ENCODE results near the gene ALG2.

Gene ALG2

DNA sequence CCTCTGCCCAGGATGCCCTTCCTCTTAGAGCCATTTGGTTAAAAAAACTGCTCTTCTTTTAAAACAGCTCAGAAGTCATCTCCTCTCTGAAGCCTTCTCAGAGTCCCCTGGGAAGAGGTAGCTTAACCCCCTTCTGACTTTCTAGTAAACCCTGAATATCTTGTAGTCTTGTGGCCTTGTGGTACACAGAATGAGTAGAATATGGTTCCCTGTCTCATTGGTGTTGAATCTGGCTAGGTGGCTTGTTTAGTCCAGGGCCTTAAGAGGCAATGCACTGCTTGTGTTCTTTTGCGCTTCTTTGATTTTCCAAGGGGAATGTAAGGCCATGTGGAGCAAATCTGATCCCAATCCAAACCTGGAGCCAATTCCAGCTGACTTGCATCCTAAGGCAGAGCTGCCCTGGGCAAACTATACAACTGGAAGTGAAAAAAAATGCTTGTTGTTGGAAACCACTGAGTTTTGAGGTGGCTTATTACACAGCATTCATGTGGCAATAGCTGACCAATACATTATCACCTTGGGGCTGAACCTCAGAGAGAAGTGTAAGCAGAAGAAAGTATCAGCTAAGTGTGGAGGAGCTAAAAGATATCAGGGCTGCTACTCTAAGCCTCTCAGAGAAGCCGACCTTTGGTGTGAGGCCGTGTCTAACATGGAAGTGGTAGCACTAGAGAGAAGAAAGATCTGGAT is 31.0 kb downstream of the ALG2 start:
- DNase-seq: no peak

DNA sequence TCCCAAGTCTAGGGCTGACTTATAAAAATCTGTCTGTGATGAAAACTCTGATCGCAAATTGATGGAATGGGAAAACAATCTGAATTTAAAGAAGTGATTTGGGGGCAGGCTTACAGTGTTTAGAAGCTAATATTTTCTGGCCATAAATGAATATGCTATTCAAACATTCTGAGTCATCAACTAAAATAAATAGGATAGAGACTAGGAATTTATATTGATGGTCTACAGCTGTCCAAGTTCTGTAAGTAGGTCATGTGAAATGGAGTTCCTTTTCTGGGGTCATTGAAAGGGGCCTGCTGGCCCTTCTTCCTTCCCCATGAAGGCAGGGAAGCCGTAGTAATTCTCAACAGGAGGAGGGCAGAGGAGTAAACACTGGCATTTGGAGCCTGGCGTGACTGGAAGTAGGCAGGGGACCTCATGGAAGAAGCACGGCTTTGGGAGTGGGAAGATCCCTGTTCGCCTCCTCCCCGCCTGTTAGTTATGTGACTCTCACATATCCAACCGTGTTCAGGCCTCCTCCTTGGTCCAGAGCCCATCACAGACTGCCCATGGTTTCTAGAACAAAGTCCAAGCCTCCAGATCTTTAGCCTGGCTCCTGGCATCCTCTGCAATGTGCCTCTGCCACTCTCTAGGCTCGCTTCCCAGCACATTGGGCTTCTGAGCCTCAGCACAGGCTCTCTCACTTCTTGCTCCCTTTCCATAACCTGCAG is 31.7 kb downstream of the ALG2 start:
- DNase-seq: no peak

DNA sequence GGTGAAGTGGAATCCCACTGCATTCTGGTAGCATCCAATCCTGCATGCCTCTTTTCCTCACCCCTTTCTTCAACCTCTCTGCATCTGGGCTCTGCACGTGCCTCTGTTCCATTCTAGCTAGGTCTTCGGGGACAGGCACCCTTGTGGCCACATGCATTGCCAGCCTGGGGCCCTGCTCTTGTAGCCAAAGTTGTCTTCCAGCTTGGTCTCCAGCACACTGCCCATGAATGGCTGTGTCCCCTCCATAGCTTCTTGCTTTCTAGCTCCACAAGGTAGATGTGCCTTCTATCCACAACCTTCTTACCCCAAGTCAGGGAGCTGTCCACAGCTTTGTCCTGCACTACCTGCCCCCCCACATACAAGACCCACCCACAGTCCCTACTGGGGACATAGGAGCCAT is 32.6 kb downstream of the ALG2 start:
- DNase-seq: no peak

DNA sequence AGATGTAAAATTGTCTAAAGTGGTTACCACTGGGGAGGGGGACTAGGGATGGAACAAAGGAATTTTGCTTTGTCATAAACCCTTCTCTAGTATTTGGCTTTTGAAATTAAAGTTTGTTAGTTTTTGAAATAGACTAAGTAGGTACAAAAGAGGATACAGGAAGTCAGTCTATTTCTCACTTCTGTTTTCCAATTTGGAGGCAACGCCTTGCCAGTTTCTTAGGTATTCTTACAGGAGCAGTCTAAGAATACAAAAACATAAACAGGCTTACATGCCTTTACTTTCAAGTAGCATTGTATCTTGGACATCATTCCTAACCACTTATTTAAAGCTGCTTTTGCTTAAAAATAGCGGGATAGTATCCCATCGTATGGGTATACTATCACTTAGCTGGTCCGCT is 34.4 kb downstream of the ALG2 start:
- no peak for DNase-seq

DNA sequence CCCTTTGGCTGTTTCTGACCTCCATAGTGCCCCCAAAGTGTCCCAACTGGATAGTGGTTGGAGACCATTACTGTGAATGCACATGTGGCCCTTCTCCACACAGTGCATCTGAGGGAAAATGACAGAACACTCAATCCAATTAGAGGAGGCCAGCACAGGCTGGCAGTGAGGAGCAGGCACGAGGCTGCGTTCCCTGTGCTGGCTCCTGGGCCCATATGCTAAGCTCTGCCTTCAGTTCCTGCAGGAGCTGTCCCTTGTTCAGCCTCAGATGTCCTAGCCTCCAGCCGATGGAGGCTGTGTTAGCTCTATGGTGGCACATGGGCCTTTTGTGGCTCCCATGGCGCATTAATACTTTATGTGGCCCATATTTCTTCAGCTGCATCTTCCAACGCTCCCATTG is 35.8 kb downstream of the ALG2 start:
- DNase-seq: no peak

DNA sequence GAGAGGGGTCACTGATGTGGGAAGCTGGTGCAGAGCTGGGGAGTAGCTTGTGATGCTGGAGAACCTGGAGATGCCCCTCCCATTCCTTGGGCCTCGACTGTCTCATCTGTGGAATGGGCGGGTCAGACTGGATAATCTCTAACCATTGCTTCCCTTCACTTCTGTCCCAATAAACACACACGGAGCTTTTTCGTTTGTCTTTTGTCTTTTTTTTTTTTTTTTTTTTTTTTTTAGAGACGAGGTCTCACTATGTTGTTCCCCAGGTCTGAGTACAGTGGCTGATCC is 36.5 kb downstream of the ALG2 start:
- DNase-seq: no peak

DNA sequence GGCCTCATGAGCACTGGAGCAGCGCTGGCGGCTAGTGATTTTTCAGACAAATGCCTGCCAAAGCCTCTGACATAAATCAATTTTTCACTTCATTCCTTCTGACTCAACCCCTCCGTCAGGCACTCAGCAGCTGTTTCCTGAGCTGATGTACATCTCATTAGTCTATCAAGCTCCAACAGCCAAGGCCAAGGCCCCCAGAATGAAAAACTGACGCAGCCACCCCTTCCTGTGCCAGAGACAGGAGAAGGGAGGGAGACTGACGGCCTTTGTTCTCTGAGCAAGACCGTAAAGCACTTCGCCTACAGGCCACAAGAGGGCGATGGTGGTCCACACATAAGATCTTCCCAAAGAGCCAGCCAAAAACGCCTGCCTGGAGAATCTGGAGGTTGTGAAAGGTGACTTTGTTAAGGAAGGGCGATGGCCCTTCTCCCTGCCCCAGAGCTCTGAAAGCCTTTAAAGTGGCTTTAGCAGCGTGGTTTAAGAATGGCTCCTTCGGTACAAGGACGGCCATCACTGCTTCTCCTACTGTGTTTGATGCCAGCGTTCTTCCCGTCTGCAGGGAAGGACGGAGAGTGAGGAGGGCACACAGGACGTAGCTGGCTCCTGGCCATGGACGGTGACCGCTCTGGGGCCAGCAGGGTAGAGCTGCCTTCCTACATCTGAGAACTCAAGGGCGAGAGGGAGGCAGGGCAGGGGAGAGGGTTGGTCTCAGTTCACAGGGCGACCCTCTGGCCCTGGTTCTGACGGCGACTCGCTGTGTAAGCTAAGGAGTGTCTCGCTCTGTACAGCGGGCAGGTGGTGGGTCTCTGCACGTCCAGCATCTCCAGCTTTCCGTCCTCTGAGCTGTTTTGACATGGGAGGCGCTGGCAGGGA is 37.0 kb downstream of the ALG2 start:
- no peak for DNase-seq

DNA sequence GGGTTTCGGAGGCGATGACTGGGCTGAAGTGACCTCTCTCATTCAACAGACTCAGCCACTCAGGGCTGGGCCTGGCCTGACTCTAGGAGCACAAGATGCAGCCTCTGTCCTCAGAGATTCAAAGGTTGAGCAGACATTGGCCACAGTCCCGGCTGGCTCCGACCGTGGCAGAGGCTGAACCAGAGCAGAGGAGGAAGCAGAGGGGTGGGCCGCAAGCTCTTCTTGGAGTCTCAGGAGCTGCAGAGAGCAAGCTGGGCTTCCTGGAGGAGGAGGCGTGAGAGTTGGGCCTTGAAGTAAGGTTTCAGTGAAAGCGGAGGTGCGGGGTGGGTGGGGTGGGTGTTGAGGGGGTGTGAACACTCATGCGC is 37.6 kb downstream of the ALG2 start:
- no peak for DNase-seq

DNA sequence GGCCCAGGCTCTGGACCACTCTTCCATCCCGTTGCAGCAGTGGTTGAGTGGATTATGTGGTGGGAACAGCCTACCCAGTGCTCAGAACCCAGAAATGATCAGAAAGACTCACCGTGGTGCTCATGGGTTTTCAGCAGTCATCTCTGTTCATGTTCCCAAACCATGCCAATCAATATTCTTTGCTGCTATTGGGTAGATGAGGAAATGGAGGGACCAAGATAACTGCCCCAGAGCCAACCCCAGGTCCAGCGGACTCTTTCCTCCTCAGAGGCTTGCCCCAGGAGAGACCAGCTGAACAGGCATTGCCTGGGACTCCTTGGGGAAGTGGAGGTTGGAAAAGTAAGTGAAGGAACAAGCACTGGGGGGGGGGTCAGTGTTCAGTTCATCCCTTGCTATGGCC is 38.1 kb downstream of the ALG2 start:
- no peak for DNase-seq

DNA sequence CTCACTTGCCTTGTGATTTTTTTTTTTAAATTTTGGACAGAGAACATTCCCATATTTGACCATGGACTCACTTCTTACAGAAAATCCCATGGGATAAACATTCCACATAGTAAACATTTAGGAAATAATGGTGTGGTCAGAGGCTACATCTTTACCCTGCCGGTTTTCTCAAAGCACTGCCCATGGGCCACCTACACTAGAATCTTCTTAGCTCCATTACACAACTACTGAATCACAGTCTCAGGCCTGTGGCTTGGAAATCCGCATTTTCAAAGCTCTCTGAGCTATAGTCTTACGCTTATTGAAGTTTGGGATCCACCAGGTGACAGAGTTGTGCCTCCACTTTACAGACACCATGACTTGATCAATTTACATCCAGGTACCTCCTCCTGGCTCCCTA is 39.4 kb downstream of the ALG2 start:
- no peak for DNase-seq

DNA sequence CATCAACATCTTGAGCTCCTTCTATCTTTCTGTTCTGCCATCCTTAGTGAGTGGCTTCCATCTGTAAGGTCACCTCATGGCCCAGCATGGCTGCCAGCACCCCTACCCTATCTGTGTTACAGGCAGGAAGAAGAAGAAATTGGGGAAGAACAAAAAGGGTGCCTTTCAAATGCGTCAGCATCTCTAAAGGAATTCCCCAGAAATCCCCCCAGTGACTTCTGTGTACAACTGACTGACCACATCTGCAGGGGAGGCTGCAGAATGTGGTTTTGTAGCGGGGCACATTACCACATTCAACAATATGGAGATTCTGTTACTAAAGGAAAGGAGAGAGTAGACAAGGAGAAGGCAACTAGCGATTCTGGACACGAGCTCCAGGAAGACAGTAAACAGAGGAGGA is 40.1 kb downstream of the ALG2 start:
- DNase-seq: no peak

DNA sequence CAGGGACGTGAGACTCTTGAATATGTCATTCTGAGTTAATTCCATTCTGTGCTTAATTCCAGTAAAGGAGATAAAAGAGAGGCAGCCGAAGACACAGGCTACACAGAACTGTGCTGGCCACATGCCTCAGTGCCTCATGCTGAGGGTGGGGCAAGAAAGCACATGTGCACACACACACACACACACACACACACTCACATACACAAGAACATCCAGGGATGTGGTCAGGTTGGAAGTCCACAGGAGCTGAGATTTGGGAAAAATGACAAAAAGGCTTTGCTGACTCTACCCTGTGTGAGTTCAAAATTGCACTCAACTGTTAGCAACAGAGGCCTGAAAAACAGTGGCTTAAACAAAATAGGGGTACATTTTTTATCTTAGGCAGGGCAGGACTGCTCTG is 40.5 kb downstream of the ALG2 start:
- no peak for DNase-seq

DNA sequence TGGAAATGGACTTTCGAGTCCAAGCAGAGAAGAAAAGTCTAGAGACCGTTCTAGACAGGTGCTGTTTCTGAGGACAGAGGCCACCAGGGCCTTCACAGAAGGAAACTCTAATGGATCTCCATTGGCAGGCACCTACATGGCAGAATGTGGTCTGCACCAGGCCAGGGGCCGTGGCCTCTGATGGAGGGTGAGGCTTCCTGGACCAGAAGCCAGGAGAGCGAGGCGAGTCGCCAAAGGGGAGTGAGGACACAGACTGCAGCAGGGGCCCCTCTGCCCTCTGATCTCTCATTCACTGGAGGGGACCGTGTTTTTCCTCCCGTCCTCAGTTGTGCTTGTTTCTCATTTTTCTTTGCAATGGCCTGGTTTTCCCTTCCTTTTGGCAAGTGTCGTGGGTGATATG is 41.1 kb downstream of the ALG2 start:
- DNase-seq: no peak

DNA sequence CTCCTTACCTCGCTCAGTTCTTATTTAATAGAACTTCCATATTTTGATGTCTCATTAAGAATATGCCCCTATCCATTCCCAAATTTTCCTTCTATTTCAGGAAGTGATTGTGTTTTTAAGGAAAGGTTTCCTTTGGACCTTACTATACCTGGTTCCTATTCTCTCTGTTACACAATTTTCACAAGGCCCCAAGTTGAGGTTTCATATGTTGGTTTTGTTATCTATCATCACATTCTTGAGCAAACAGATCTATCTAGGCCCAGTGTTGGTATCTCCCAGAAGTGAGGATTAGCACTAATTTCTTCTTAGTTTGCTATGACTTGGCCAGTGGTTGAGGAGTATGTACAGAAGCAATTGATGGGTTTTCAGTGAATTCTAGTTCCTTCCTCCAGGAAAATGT is 41.5 kb downstream of the ALG2 start:
- no peak for DNase-seq

DNA sequence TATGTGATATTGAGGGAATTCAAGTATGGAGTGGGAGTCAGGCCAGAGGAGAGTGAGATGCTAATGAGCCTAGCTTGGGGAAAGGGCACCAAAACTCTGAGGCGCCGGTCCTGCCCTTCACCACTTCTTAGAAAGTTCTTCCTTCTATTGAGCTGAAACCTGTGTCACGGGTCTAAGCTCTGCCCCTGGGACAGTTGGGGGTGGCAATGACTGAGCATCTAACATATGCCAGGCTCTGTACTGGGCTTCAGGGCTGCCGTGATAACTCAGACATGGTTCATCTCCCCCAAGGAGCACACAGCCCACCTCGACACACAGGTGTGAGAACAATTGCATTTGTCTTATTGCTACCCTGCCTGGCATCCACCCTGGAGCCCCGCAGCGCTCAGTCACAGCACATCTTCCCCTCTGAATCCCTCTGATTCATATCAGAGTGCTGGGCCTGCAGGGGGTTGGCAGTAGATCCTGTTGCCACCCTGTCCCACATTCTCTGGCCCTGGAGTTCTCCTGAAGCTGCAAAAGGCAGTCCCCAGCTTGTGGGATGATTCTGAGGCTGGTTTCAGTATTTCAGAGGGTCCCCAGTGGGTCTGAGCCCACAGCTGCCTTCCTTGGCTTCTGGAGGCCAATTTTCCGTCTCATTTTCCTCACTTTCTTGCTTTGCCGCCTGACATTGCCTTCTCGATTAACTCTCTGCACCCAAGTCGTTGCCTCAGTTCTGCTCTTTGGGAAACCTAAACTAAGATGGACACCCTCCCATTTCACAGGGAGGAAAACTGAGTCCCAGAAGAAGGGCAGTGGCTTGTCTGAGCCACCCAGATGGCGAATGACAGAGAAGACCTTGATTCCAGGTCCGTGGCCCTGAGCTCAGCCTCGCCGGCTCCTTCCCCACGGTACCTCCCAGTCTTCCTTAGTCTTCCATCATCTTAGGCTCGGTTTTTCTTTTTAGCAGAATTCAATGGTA is 42.5 kb downstream of the ALG2 start:
- DNase-seq: no peak

DNA sequence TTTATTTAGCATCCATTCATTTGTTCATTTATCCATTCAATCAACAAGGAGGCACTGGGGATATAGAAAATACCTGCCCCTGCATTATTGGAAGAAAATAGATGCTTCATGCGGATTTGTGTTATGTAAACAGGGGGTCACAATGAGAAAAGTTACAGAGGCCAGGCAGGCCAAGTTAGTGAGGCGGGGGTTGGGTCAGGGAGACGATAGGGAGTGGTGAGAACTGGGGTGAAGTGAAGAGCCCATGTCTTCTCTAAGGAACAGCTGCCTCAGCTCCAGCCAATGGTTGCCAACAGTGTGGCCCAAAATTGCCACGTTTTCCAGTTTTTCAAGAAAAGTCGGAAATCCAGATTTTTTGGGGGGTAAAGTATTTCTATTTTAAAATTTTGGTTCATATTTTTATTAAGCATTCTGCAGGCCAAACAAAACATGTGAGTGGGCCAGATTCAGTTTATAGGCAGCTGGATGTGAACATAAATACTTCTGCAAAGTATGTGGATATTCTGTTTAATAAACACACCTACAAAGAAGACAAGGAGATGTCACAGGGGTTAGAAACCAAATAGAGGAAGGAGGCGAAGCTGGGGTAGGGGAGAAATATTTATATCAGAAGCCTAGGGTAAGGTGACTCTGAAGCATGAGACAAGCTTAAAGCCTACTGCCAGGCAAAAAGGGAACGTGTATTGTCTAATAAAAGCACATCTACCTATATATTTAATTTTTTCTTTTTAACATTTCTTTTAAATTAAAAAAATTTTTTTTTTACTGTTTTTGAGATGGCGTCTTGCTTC is 44.0 kb downstream of the ALG2 start:
- no peak for DNase-seq

DNA sequence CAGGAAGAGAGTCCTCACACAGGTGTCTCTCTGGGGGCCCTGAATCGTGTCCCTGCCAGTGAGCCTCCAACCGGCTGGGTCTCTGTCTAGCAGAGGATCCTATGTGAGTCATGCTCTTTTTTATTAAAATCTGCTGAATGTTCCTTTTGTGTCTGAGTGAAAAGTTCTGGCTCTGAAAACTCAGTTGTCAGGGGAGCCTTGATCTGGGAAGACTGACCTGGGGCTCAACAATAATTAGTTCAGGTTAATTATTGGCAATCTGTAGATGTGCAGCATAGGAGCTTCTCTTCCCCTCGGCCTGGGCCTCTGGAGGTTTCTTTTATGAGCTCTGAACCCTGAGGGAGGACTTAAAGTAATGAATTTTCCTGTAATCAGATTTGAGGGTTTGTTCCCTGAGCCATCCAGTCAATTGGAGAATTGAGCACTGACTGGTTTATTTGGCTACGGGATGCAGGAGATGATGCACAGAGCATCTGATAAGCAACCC is 45.2 kb downstream of the ALG2 start:
- no peak for DNase-seq

DNA sequence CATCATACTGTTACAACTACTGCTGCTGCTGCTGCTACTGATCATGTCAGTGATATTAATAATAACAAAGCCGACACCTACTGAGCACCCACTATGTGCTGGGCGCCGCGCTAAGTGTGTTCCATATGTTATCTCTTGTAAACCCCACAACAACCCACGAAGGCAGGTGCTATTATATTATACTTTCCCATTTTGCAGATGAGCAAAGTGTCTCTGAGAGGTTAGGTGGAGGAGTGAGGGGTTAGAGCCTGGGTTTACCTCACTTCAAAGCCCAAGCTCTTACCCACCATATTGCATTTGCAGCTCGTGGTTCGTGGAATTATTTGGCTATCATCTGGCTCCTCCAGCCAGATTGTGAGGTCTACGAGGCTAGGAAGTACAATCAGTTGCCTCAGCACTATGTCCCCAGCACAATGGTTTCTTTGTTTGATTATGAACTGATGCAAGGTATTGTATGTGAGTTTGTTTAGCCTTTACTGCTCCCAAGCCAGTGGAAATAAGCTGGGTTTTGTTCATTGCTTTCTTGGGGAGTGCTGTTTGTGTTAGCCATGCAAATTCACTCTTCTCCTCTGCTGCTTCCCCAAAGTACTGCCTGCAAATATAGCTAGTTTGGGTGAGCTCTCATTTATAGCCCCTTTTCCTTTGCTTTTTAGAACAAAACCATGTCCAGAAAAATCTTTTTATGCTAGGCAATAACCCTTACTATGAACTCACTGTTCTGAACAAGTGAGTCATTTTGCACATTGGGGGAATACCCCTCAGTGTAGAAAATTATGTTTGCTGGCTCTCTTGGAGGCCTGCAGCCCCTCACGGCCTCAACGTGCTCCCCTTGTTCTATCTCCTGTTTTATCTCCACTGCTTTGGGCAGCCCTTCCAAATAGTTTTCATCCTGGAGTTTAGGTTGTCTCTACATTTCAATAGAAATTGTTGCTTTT is 47.9 kb downstream of the ALG2 start:
- DNase-seq: no peak

DNA sequence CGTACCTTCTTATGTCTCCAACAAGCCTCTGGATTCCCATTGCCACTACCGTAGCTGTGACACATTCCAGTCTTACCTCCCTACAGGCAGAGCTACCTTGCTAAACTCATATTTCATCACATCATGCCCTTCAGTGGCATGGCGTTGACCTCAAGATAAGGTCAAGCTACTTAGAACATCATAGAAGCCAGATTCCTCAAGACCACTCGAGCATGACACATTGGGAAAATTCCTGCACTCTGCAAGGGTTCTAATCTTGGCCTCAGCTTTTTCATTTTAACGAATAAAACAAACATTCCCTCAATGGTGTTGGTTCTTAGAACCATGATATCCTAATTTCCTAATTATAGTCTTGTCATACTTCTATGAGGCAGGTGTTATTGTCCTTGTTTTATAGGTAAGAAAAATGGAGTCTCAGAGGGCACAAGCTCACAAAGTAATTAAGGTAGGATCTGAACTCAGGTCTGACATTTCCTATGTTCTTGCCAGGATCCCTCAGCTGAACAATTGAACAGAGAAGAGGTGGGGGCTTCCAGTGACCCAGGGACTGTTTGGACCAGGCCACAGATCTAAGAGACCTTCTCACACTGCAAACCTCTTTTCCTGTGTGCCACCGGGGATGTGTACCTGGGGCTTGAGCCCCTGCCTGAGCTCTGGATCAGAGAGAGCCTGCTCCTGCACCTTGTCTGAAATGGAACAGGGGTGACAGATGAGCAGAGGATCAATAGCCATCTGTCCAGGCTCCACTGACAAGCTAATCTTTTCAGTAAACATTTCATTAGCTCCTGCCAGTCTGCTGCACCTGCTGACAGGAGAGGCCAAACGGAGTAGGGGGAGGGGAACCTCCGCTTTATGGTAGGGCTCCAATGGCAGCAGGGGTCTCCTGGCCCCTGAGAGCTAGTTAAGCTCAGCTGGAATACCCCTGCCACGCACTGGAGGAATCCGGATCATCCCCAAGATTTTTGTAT is 49.3 kb downstream of the ALG2 start:
- DNase-seq: no peak

Measured in GF-D8 (cell line).